Measurements from ENCODE around the gene SLC25A29. TPM values are rescaled to one million over a fixed set of nuclear protein-coding genes. Genes with fewer than 3 reads are reported as not detected.

The SLC25A29 gene
- total and polyA plus RNA-seq, 2 of the 8 experiments (the other 6 are each of a cell fraction or from before 2014, with no cell fraction given) = 135 to 177 TPM

GRCh38 chr14:100321473-100322137, 15.4 kb upstream of the SLC25A29 start:
- no peaks in the 10 kb centered on the region for H3K9me3 ChIP-seq (ENCODE audit: insufficient read depth in 2 of 2, low read depth in 1 of 2, low read length in 1 of 2)
- no peak overlapping the region for H3K14ac ChIP-seq (ENCODE audit: insufficient read length)
- peak overlapping the region; percentile 48 for H4K8ac ChIP-seq (ENCODE audit: extremely low read depth, insufficient read depth, low read length)
- peaks cover 0 to 2% (median 0%) of the 10 kb centered on the region in 4 experiments; a peak in 3 of 7 replicates for H3K4me1 ChIP-seq (replicated peaks in 1 of 4; ENCODE audit: control insufficient read depth in 3 of 4, insufficient read depth in 4 of 4, low read length in 3 of 4)
- H4K20me1 ChIP-seq (replicated peaks in 1 of 2; ENCODE audit: control insufficient read depth in 1 of 2, insufficient read depth in 2 of 2, low read length in 2 of 2) = no peaks in the 10 kb centered on the region
- no peaks in the 10 kb centered on the region; a peak in 2 of 7 replicates for H3K27me3 ChIP-seq (replicated peaks in 1 of 4; ENCODE audit: control insufficient read depth in 3 of 4, extremely low read depth in 1 of 4, insufficient read depth in 3 of 4, low read length in 3 of 4)
- H3K36me3 ChIP-seq (ENCODE audit: control insufficient read depth in 2 of 4, insufficient read depth in 4 of 4, low read length in 3 of 4) = no peaks in the 10 kb centered on the region
- H3K27ac ChIP-seq (ENCODE audit: low read depth, low read length) = no peak overlapping the region
- POLR2A ChIA-PET (ENCODE audit: partially characterized antibody) = interaction anchor here (0.8 to 2.3 kb wide), 8 partner anchors 10 to 53 kb away, joined by 3 to 22 read pairs (median 4); partner anchors contain the start of gene SLC25A29
- H2AFZ ChIP-seq (ENCODE audit: low read length) = no peak overlapping the region
- no peak overlapping the region for H4K91ac ChIP-seq (replicated peaks; ENCODE audit: insufficient read length, low read length)
- no peak overlapping the region for H3K4me3 ChIP-seq (ENCODE audit: extremely low read depth in 1 of 4, insufficient read depth in 2 of 4, low read depth in 3 of 4, low read length in 4 of 4)
- H2BK120ac ChIP-seq (replicated peaks; ENCODE audit: low read depth, low read length) = no peak overlapping the region
- H3K23me2 ChIP-seq (ENCODE audit: low read depth, low read length) = no peaks in the 10 kb centered on the region; the same call in 1 of the 2 replicates
- H2BK20ac ChIP-seq (ENCODE audit: low read length) = no peak overlapping the region
- TF ChIP-seq, protein P1, sequence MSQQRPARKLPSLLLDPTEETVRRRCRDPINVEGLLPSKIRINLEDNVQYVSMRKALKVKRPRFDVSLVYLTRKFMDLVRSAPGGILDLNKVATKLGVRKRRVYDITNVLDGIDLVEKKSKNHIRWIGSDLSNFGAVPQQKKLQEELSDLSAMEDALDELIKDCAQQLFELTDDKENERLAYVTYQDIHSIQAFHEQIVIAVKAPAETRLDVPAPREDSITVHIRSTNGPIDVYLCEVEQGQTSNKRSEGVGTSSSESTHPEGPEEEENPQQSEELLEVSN (IDR thresholded peaks at IDR 0.05) = peak; percentile 37; the same call in 1 of the 2 replicates
- TF ChIP-seq KDM4A (IDR thresholded peaks at IDR 0.05; ENCODE audit: low read depth, low read length, severe bottlenecking) = no peak
- no peaks in the 10 kb centered on the region for H3K79me2 ChIP-seq (ENCODE audit: control insufficient read depth in 1 of 2, insufficient read depth in 2 of 2, low read length in 2 of 2)
- H4K5ac ChIP-seq (ENCODE audit: insufficient read length, low read depth, low read length) = no peak overlapping the region
- H3K79me1 ChIP-seq (ENCODE audit: low read depth, low read length) = no peaks in the 10 kb centered on the region
- peak overlapping the region; percentile 77 for H2BK5ac ChIP-seq (ENCODE audit: low read depth, low read length)
- H3K23ac ChIP-seq (ENCODE audit: insufficient read length) = no peak overlapping the region
- H2AK5ac ChIP-seq (ENCODE audit: low read depth, low read length) = no peak overlapping the region
- H3K56ac ChIP-seq (replicated peaks; ENCODE audit: insufficient read length, low read depth, low read length) = no peak overlapping the region
- DNase-seq (ENCODE audit: low read depth in 1 of 2, low spot score in 2 of 2) (no peak), FAIRE-seq (no peak)
- CTCF ChIA-PET (ENCODE audit: partially characterized antibody) = interaction anchor here (0.8 to 1.3 kb wide), 6 partner anchors 8 to 56 kb away, joined by 3 to 5 read pairs (median 4); no protein-coding TSS in a partner anchor
- H3K4ac ChIP-seq (replicated peaks; ENCODE audit: insufficient read length, low read depth, low read length) = no peak overlapping the region
- H2BK12ac ChIP-seq (ENCODE audit: low read depth, low read length) = peak overlapping the region; percentile 90; the same call in 1 of the 2 replicates
- 83% methylated on average over 9 of the region's 9 CpGs; no CpG with 5 or more reads in 1 of the 2 experiments for WGBS, 2 experiments (ENCODE audit: extremely low coverage in 1 of 2, insufficient coverage in 1 of 2, insufficient read length in 1 of 2, insufficient replicate concordance in 2 of 2, low coverage in 1 of 2, low lambda C conversion rate in 2 of 2, missing lambda C conversion rate in 1 of 2)
- H3K4me2 ChIP-seq (ENCODE audit: insufficient read depth in 1 of 2, low read depth in 2 of 2, low read length in 2 of 2) = no peak overlapping the region
- H3K18ac ChIP-seq (ENCODE audit: extremely low read depth, low read length) = no peak overlapping the region
- H2BK15ac ChIP-seq (ENCODE audit: low read length) = 0 out of 2 replicates have a peak overlapping the region, but pooled peaks have one; percentile 18
- H3K9ac ChIP-seq (replicated peaks in 1 of 4; ENCODE audit: extremely low read depth in 1 of 4, low read depth in 3 of 4, low read length in 3 of 4) = no peak overlapping the region

Measured in H1 (cell line).